PC-9 (cell line): ENCODE data around the gene BTBD18.

ENCODE experiments used
- CTCF ChIP-seq: fragments of 200-600 bp; sonication (generic); conservative IDR thresholded peaks from 2 replicates; pipeline ENCODE4 v1.6.1; 2017; ENCODE audit warnings: mixed run types, antibody characterized with exemption, mild to moderate bottlenecking, moderate library complexity
- EZH2 ChIP-seq: fragments of 200-600 bp; sonication (generic); IDR thresholded peaks from 2 replicates; pipeline ENCODE4 v1.8.0; 2017; ENCODE audit warnings: antibody characterized with exemption, low read depth

GRCh38 chr11:57703341-57703740 lies 48.3 kb downstream of the BTBD18 start:
- TF ChIP-seq CTCF = no peak
- TF ChIP-seq EZH2 = no peak
